GM12872 (cell line): ENCODE results near the gene SPCS3.

Experiments used
- CTCF ChIP-seq: IDR thresholded peaks from 3 replicates; pipeline ENCODE4 v1.5.1; 2011; ENCODE audit warnings: low read depth, mild to moderate bottlenecking, low read length, moderate library complexity; ENCODE audit not compliant: insufficient read depth

Gene SPCS3

GRCh38 chr4:176380352-176381157 lies 60.8 kb downstream of the SPCS3 start:
- no peak for TF ChIP-seq CTCF
